Adrenal gland (tissue), 5 donors: ENCODE data around the gene USP7.

Experiments
- CTCF ChIP-seq, 6 experiments: fragments of 450-650 bp in 4 of 6; fragments of 200-600 bp in 2 of 6; sonication (generic) in 1 of 6; IDR thresholded peaks; 1 replicate in 5 of 6; 2 replicates in 1 of 6; pipeline versions ENCODE4 v1.5.1 to v1.8.0; 2016 to 2021; ENCODE audit warnings: antibody characterized with exemption in 6 of 6, mild to moderate bottlenecking in 2 of 6, moderate library complexity in 1 of 6
- POLR2A ChIP-seq, 2 donors: fragments of 450-650 bp; IDR thresholded peaks; one replicate each; pipeline ENCODE4 v1.6.1; 2017; ENCODE audit warnings: antibody characterized with exemption in 2 of 2, mild to moderate bottlenecking in 2 of 2, moderate library complexity in 1 of 2
- donor health status: DM: no; HTN: no; CAD: no.

- TF ChIP-seq CTCF (IDR thresholded peaks at IDR 0.05) (no peak), POLR2A (IDR thresholded peaks at IDR 0.05) (no peak)
Observed at GRCh38 chr16:9003763-9004162, 40.1 kb upstream of the USP7 start.
